Measurements from ENCODE around the gene HOXC13. TPM values are rescaled to one million over a fixed set of nuclear protein-coding genes. Genes with fewer than 3 reads are reported as not detected.

The HOXC13 gene
- total RNA-seq, 2 donors from 2014 or later = not detected

DNA sequence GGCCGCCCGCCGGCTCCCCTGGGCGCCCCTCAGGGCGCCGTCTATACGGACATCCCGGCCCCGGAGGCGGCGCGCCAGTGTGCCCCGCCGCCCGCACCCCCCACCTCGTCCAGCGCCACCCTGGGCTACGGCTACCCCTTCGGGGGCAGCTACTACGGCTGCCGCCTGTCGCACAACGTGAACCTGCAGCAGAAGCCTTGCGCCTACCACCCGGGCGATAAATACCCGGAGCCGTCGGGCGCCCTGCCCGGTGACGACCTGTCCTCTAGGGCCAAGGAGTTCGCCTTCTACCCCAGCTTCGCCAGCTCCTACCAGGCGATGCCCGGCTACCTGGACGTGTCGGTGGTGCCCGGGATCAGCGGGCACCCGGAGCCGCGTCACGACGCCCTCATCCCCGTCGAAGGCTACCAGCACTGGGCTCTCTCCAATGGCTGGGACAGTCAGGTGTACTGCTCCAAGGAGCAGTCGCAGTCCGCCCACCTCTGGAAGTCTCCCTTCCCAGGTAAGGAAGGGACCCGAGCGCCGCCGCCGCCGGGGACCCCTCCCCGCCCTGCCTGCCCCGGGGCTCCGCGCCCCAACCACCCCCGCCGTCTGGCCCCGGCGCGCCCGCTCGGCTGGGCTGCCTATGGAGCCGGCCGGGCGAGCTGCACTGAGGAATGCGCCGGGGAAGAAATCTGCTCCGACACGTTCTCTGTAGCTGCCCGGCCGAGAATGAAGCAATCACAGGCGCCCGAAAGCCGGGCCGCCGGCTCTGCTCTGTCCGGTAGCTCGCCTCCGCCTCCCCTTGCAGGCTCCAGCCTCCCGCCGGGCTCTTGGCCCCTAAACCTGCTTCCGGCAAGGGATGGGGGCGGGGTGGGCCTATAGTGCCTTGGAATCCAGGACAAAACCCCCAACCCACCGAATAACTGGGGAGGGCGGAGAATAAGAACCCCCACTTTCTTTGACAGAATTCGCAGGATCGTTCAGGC lies 794 bp downstream of the HOXC13 start:
- Histone ChIP-seq H3K27me3 (peaks cover 0 to 51% of the 10 kb centered on the region in 2 donors), H3K9me3 (no peaks in the 10 kb centered on the region), H3K27ac (no peak overlapping the region), H3K4me3 (no peak overlapping the region), H3K36me3 (replicated peaks in 1 of 2; ENCODE audit: insufficient read depth in 1 of 2, low read depth in 2 of 2) (no peaks in the 10 kb centered on the region), H3K4me1 (peaks cover 24% of the 10 kb centered on the region)
- intact Hi-C loops (cut with DNase I) = no loop called here
- TF ChIP-seq, protein P1, sequence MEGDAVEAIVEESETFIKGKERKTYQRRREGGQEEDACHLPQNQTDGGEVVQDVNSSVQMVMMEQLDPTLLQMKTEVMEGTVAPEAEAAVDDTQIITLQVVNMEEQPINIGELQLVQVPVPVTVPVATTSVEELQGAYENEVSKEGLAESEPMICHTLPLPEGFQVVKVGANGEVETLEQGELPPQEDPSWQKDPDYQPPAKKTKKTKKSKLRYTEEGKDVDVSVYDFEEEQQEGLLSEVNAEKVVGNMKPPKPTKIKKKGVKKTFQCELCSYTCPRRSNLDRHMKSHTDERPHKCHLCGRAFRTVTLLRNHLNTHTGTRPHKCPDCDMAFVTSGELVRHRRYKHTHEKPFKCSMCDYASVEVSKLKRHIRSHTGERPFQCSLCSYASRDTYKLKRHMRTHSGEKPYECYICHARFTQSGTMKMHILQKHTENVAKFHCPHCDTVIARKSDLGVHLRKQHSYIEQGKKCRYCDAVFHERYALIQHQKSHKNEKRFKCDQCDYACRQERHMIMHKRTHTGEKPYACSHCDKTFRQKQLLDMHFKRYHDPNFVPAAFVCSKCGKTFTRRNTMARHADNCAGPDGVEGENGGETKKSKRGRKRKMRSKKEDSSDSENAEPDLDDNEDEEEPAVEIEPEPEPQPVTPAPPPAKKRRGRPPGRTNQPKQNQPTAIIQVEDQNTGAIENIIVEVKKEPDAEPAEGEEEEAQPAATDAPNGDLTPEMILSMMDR (IDR thresholded peaks at IDR 0.05) = no peak
- no peak for TF ChIP-seq POLR2A (IDR thresholded peaks at IDR 0.05)
- DNase-seq (peak in 3 of 4 donors; percentile 10 to 42 (median 39)), ATAC-seq (peak; percentile 36)
- 3 to 5% methylated on average over 7 to 67 of the region's 91 CpGs for WGBS, 2 donors

DNA sequence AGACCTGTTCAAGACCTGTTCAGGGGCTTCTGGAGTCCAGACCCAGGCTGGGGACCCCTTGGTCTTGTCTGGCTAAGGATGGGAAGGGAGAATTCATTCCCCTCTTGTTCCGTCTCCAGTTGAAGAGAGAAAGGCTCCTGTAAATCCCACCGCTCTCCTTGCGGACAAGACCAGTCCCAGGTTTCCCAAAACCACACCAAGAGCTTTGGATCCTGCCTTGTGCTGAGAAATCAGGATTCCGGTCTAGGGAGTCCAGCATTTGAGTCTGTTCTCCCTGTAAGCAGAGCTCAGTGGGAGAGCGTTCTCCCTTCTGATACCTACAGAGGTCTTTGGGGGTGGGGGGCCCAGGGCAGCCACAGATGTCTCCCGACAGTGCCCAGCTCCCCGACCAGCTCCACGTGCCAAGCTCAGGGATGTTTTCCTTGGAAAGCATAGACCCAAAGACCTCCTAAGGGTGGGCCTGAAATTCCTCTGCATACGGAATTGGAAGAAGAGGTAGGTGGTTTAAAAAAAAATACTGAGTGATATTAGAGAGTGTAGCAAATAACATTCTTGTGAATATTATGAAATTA lies 1.9 kb downstream of the HOXC13 start:
- H3K4me1 ChIP-seq = peaks cover 27% of the 10 kb centered on the region
- no peak for DNase-seq
- no peak for ATAC-seq
- 7 to 15% methylated on average over 9 of the region's 9 CpGs for WGBS, 2 donors
- H3K27me3 ChIP-seq = peaks cover 0 to 45% of the 10 kb centered on the region in 2 donors
- H3K9me3 ChIP-seq = no peaks in the 10 kb centered on the region
- no peak for TF ChIP-seq POLR2A (IDR thresholded peaks at IDR 0.05)
- TF ChIP-seq, protein P1 (IDR thresholded peaks at IDR 0.05) = no peak
- no peak overlapping the region for H3K27ac ChIP-seq
- no peak overlapping the region for H3K4me3 ChIP-seq
- intact Hi-C loops (cut with DNase I) = no loop called here
- H3K36me3 ChIP-seq (replicated peaks in 1 of 2; ENCODE audit: insufficient read depth in 1 of 2, low read depth in 2 of 2) = no peaks in the 10 kb centered on the region

DNA sequence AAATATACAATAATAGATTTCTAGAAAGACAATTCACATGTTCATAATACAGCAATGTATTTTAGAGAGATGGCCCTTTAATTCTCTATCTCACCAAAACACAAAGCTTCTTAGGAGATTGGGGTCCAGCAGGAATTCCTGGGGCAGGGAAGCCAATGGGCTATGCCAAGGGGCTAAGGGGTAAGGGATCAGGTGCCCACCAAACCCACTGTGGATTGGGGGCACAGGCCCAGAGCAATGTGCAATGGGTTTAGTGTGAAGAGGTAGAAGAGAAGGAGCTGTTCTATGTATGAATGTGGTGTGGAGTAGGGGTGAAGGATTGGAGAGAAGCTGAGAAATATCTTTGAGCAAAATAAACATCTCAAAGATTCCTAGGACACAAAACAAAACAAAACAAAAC lies 2.6 kb downstream of the HOXC13 start:
- Histone ChIP-seq H3K27ac (no peak overlapping the region), H3K4me1 (peaks cover 22% of the 10 kb centered on the region), H3K27me3 (peaks cover 0 to 39% of the 10 kb centered on the region in 2 donors), H3K9me3 (no peaks in the 10 kb centered on the region), H3K4me3 (no peak overlapping the region), H3K36me3 (replicated peaks in 1 of 2; ENCODE audit: insufficient read depth in 1 of 2, low read depth in 2 of 2) (no peaks in the 10 kb centered on the region)
- DNase-seq (no peak), ATAC-seq (no peak)
- no peak for TF ChIP-seq POLR2A (IDR thresholded peaks at IDR 0.05)
- TF ChIP-seq, protein P1 (IDR thresholded peaks at IDR 0.05) = no peak
- intact Hi-C loops (cut with DNase I) = no loop called here

DNA sequence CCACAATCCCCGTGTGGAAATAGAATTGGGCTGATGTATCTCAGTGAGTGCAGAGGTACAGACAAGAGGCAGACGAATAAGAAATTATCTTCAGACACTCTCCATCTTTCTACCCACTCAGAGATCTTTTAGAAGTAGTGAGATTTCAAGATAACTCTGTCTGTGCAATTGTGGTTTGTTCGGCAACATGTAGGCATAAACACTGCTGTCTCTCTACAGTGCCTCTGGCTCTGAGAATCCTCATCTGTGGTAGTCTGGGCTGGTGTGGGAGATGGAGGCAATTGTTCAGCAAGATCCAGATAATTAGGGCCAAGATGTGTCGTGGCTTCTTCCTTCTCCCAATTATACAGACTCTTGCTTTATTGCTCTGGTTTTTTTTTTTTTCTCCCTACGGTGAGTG lies 3.1 kb downstream of the HOXC13 start:
- intact Hi-C loops (cut with DNase I) = no loop called here
- Histone ChIP-seq H3K9me3 (no peaks in the 10 kb centered on the region), H3K27ac (no peak overlapping the region), H3K36me3 (replicated peaks in 1 of 2; ENCODE audit: insufficient read depth in 1 of 2, low read depth in 2 of 2) (no peaks in the 10 kb centered on the region), H3K4me1 (peaks cover 22% of the 10 kb centered on the region), H3K27me3 (peaks cover 0 to 38% of the 10 kb centered on the region in 2 donors), H3K4me3 (no peak overlapping the region)
- WGBS, 2 donors = 15 to 20% methylated on average over 5 of the region's 5 CpGs
- no peak for TF ChIP-seq POLR2A (IDR thresholded peaks at IDR 0.05)
- TF ChIP-seq, protein P1 (IDR thresholded peaks at IDR 0.05) = no peak
- no peak for DNase-seq
- ATAC-seq = no peak
